NK-92 treated with Interleukin-12 subunit alpha and Interleukin-12 subunit beta, amount 100 ng/mL, for 24 hours (cell line): Measurements from ENCODE around the gene RYR1.
"Not testable (repeated sequence)": the region's sequence is repeated elsewhere in the genome, so short reads cannot be mapped to it uniquely, and the experiment has no call there.

Experiments used
- DNase-seq: peaks from one replicate; lab custom pipeline; 2025; lab: John Stamatoyannopoulos, UW

The RYR1 gene

DNA sequence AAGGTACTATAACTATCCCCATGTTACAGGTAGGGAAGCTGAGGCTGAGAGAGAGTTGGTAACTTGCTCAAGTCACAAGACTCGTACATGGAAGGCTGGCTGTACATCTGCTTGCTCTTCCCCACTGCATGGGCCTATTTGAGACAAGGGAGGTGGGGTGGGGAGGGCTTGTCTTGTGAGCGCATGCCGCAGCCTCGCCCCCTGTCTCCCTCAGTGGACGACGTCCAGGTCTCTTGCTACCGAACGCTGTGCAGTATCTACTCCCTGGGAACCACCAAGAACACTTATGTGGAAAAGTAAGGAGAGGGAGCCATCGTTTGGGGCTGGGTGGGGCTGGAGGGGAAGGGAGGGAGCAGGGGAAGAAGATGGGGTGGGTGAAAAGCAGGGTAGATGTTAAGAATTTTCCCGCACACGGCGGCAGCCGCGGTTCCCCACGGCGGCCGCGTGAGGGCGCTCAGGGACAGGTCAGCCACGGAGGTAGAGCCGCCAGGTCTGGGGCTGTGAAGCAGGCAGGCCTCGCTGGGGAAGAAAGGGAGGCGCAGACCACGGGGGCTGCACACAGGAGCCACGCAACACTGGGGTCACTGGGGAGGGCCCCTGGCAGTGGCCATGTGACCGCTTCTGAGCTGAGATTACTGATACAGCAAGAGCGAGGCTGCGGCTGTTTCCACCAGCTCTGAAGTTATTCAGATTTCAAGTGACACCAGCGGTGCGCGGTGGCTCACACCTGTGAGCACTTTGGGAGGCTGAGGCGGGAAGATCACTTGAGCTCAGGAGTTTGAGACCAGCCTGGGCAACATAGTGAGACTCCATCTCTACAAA is 81.5 kb downstream of the RYR1 start:
- DNase-seq, result peak; percentile 60

DNA sequence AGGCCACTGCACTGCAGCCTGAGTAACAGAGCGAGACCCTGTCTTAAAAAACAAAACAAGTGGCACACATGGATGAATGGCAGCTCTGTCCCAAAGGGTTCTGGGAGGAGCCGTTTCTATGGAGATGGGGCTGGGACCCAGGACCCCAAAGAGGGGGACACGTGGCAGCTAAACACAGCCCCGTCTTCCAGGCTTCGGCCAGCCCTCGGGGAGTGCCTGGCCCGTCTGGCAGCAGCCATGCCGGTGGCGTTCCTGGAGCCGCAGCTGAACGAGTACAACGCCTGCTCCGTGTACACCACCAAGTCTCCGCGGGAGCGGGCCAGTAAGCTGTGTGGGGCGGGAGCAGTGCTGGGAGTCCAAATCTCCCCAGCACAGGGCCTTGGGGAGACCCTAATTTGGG is 82.4 kb downstream of the RYR1 start:
- no peak for DNase-seq

DNA sequence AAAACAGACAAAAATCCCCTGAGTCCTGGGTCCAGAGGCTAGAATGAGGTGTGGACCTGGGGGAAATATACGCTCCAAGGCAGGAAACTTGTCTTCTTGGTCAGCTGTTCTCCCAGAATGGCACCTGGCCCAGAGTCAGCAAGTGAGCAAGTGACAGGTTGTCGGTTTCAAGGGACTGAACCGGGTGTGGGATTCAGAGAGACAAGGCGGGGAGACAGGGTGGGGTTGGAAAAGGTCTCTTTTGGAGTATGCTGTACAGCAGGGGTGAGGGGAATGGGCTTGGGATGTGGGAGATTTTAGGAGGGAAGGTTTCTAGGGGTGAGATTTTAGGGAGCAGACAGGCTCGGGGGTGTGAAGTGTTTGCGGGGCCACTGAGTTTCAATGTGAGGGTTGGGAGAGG is 83.3 kb downstream of the RYR1 start:
- no peak for DNase-seq

DNA sequence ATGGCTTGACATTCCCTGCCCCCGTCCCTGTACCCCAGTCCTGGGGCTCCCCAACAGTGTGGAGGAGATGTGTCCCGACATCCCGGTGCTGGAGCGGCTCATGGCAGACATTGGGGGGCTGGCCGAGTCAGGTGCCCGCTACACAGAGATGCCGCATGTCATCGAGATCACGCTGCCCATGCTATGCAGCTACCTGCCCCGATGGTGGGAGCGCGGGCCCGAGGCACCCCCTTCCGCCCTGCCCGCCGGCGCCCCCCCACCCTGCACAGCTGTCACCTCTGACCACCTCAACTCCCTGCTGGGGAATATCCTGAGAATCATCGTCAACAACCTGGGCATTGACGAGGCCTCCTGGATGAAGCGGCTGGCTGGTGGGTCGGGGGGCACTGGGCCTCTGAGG is 83.8 kb downstream of the RYR1 start:
- no peak for DNase-seq

GRCh38 chr19:38517980-38518379 is 84.5 kb downstream of the RYR1 start:
- DNase-seq, result not testable (repeated sequence)

DNA sequence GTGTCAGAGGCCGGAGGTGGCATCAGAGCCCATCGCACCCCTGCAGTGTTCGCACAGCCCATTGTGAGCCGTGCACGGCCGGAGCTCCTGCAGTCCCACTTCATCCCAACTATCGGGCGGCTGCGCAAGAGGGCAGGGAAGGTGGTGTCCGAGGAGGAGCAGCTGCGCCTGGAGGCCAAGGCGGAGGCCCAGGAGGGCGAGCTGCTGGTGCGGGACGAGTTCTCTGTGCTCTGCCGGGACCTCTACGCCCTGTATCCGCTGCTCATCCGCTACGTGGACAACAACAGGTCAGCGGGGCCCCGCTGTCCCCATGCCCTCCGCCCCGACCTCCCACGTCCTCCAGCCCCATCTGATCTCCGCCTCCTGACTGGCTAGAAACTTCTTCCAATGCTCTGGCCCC is 85.7 kb downstream of the RYR1 start:
- DNase-seq, result no peak

DNA sequence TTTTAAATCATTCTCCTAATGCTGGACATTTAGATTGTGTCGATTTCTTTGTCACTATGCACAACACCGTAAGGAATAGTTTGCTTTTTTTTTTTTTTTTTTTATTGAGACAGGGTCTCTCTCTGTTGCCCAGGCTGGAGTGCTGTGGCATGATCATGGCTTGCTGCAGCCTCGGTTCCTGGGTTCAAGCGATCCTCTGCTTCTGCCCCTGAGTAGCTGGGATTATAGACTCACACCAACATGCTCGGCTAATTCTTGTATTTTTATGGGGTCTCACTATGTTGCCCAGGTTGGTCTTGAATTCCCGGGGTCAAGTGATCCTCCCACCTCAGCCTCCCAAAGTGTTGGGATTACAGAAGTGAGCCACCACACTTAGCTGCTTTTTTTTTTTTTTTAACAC is 86.5 kb downstream of the RYR1 start:
- no peak for DNase-seq

GRCh38 chr19:38522915-38523314 is 89.4 kb downstream of the RYR1 start:
- no peak for DNase-seq

GRCh38 chr19:38523319-38523718 is 89.8 kb downstream of the RYR1 start:
- no peak for DNase-seq

GRCh38 chr19:38524369-38524768 is 90.9 kb downstream of the RYR1 start:
- DNase-seq, result no peak

GRCh38 chr19:38524994-38525634 is 91.6 kb downstream of the RYR1 start:
- no peak for DNase-seq

GRCh38 chr19:38526430-38526829 is 92.9 kb downstream of the RYR1 start:
- DNase-seq, result no peak

DNA sequence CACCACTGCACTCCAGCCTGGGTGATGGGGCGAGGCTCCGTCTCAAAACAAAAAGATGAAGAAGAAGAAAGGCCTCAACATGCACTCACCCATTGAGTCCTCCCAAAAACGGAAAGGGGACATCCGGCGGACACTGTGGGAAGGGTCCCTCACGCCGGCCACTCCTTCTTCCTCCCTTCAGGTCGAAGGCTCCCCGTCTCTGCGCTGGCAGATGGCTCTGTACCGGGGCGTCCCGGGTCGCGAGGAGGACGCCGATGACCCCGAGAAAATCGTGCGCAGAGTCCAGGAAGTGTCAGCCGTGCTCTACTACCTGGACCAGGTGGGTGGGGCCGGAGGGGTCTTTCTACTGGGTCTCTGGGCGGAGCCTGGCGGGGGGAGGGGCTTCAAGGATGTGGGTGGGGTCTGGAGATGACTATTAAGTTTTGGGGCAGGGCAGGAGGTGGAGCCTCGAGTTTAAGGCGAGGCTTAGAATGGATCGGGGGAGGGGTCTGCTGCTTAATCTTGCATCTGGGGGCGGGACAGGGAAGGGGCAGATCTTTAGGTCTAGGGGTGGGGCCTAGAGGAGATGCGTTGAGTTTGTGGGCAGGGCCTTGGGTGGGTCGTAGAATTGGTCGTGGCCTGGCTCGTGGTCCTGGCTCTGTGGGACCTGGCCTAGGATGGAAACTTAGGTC is 94.1 kb downstream of the RYR1 start:
- no peak for DNase-seq

GRCh38 chr19:38528213-38528755 is 94.8 kb downstream of the RYR1 start:
- no peak for DNase-seq

DNA sequence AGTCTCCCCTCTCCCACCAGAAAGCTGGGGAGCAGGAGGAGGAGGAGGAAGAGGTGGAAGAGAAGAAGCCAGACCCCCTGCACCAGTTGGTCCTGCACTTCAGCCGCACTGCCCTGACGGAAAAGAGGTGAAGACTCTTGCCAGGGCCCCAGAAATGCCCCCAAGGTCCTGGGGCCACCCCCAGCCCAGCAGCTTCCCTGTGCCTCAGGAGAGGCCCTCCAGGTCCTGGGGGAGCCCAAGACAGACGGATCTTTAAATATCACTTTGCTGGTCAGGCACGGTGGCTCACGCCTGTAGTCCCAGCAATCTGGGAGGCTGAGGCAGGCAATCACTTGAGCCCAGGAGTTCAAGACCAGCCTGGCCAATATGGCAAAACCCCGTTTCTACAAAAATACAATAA is 95.4 kb downstream of the RYR1 start:
- DNase-seq, result no peak

- DNase-seq, result no peak
These were observed 98.0 kb downstream of the RYR1 start for GRCh38 chr19:38531515-38531914.

DNA sequence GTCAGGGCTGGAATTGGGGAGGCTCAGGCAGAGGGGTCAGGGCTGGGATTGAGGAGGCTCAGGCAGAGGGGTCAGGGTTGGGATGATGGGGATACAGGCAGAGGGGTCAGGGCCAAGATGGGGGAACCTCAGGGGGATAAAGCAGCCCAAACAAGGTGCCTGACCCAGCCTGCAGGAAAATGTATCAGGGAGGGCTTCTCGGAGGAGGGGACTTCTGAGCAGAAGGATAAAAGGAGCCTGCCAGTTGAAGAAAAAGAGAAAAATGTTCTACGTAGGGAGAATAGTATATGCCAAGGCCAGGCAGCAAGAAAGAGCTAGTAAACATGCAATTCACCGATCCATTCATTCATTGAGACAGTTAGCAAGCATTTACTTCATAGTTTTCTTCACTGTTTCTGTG is 99.4 kb downstream of the RYR1 start:
- no peak for DNase-seq

DNA sequence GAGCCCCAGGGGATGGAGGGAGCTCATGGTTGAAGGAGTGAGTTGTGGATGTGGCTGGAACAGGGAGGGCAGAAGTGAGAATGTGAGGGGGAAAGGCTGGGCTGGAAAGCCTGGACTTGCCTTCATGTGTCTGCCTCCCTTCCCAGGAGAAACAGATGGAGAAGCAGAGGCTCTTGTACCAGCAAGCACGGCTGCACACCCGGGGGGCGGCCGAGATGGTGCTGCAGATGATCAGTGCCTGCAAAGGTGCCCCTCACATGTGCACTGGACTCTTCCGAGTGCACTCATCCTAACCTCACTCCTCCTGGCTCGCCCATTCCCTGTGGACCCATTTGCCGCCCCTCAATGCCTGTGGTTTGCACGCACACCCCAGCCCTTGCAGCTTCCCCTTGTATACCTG is 101.1 kb downstream of the RYR1 start:
- DNase-seq, result no peak

GRCh38 chr19:38535212-38535611 is 101.7 kb downstream of the RYR1 start:
- no peak for DNase-seq

DNA sequence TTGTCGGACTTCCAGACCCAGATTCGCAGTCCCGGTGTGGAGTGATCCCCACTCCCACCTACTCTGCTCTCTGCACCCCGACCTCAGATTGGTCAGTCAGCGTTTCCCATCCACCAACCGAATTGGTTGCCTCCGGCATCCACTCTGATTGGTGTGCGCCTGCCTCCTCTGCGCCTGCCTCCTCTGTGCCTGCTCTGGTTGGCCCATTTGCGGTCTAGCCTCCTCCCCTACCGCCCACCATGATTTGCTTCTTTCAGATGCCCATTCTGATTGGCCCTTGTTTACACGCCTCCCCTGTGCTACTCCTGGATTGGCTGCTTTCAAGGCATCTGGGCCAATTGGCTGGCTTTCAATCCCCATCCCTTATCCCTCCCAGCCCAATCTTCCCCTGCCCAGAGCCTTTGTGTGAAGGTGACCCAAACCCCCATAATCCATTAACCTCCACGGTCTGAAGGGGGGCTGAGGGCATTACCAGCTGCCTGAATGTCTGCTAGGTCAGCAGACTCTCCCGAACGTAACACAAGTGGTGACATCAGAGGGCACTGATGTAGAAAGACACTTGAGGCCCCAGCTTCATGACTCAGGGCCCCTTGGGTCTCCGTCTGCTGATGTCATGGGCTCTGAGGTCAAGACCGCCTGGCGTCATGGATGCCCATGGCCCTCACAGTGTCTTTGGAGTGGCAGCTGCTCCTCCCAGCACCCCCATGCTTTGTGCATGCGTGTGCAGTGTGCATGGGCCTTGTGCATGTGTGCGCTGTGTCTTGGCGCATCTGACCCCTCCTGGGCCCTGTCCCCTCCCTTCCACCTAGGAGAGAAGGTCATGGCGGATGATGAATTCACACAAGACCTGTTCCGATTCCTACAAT is 103.8 kb downstream of the RYR1 start:
- DNase-seq, result no peak

GRCh38 chr19:38538386-38538785 is 104.9 kb downstream of the RYR1 start:
- no peak for DNase-seq
